Stimulated activated CD4-positive, alpha-beta T cell treated with anti-CD3 and anti-CD28 coated beads, Interleukin-4, amount 100 ng/mL, for 24 hours (primary cell): Measurements from ENCODE around the gene MCCD1.
A peak's percentile ranks its signal among the peaks of the same experiment; 100 is the strongest.

ENCODE experiments used
- DNase-seq: peaks from one replicate; pipeline ENCODE4 v3.0.0-alpha.2; 2020

MCCD1 gene

DNA sequence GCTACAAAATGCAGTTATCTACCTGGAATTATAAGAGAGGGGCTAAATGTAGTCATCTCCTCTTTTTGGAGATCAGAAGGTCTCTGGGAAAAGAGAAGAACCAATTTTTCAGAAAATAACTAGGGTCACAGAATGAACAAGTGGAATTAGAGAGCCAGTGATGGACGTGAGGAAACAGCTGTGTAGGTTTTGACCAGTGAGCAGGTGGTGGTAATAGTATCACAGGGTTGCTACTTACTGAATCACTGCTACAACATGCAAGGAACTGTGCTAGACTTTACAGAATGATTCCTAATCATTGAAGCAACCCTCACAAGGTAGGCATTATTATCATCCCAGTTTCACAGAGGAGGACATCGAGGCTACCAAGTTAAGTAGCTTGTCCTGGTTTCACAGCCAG is 15.9 kb downstream of the MCCD1 start:
- DNase-seq = no peak

DNA sequence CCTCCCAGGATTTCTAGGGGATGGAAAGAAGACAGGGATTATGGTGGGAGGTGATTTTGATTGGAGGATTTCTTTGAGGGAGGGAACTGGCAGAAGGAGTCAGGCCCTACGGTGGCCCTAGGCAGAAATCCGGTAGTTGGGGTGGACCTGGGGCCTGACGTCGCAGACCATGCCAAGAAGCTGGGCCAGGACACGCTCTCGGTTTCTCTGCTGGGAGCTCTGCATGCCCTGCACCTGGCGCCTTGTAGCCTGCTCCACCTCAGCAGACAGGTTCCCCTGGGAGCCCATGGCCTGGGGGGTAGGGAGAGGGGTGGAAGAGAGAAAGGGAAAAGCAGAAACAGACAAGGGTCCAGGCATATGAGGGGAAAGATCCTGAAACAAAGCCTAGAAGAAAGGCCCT is 16.5 kb downstream of the MCCD1 start:
- no peak for DNase-seq

DNA sequence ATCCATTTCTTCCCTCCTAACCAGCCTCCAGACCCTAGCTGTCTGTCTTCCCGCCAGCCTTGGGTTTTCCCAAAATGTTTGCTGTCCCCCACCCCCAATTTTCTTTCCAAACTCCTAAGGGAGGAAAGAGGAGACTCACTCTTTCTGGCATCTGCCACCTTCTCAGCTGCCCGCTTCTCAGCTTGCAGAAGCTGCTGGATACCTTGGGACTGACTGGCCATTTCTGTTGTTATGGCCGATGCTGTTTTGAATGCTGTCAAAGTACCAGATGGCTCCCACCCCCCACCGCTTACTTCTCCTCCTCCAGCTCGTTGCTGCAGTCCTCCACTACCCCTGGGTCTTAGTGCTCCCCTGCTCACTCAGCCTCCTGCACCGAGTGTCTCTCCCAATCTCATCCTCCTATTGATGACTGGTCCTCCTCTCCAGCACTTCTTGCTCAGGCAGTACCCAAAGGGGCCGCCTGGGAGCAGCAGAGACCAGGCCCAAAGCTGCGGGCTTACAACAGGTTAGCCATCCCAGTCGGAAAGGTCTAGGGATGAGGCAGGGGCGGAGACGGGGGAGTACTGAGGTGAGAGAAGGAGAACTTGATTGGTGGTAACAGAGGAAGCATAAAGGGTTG is 17.7 kb downstream of the MCCD1 start, which contains the start of gene ATP6V1G2:
Gene ATP6V1G2, minus strand, starts transcription at position 270 of the 619 bp plus-strand sequence. Its CDS starts 49 bp downstream, at position 221.
- DNase-seq = peak; percentile 91

DNA sequence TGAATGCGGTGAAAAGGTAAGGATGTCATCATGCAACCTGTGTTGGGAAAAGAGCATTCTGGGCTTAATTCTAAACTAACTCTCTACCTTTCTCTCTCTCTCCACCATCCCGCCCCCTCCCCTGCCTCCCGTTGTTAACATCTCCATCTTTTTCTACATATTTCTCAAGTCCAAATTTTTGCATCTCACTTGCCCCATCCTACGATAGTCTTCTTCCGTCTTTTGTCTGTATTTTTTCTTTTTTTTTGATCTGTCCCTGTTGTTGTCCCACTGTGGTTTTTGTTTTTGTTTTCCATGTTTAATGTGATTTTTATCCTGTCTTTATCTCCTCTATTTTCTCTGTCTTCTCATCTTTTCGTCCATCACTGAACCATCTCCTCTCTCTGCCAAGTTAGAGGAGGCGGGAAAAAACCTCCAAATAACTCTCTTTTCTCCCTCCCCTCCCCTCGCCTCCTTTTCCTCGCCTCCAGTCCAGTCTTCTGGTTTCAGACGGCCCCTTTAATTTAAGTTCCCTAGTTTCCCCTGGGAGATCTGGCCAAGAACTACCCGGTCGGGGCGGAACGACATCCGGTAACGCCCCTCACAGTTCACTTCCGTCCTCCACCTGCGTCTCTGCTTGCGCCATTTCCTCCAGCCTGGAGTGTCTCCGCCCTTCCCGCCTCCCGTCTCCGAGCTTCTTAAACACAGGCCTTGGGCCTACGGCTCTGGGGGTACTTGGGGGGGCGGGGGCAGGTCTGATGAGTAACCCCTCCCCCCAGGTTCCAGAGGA is 18.4 kb downstream of the MCCD1 start, which contains the start of gene NFKBIL1:
Gene NFKBIL1, plus strand, starts transcription at position 651 of the 769 bp plus-strand sequence. Its CDS starts 87 bp downstream, at position 738.
- peak; percentile 93 for DNase-seq

DNA sequence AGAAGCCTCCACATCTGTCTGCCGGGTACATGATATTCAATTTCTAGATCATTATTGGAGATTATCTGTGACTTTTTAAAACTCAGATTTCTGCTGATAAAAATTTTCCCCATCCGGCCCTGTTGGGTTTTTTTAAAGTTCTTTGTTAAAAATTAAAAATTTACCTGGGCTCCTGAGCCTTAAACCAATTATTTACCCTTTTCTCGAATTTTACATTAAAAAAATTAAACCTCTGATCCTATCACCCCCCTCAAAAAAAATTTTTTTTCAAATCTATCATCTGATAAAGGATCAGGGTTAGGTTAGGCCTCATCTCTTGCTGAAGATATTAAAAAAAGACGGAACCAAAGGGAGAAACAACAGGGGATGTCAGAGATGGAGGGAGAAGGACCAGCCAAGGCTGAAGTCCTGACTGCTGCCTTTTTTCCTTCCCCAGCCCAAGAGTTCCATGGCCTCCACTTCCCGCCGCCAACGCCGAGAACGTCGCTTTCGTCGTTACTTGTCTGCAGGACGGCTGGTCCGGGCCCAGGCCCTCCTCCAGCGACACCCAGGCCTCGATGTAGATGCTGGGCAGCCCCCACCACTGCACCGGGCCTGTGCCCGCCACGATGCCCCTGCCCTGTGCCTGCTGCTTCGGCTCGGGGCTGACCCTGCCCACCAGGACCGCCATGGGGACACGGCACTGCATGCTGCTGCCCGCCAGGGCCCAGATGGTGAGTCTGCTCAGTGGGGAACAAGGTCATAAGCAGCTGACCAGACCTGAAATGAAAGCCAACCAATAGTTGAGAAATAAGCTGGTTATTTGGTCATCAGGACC is 19.2 kb downstream of the MCCD1 start:
- no peak for DNase-seq

DNA sequence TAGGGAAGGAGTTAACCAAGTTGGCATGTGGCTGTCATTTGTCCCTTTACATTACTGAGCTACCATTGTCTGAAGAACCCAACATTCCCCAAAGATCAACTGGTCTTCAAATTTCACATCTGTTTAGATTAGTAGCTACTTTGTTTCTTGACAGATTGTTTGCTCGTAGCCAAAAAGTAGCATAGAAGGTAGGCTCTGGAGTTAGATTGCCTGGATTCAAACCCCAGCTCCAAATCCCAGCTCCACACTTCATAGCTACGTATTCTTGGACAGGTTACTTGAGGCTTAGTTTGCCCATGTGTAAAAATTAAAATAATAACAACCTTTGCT is 19.7 kb downstream of the MCCD1 start:
- no peak for DNase-seq

DNA sequence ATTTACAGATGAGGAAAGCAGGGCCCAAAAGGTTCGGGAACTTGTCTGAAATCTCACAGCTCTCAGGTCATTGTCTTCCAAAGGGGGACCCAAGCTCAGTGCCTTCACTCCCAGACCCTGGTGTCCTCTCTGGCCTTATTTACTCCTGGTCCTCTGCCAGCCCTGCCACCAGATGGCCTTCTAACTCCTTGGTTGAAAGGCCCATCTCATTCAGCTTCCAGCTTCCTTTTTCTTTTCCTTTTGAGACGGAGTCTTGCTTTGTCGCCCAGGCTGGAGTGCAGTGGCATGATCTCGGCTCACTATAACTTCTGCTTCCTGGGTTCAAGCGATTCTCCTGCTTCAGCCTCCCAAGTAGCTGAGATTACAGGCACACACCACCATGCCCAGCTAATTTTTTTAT is 22.6 kb downstream of the MCCD1 start:
- peak; percentile 77 for DNase-seq

DNA sequence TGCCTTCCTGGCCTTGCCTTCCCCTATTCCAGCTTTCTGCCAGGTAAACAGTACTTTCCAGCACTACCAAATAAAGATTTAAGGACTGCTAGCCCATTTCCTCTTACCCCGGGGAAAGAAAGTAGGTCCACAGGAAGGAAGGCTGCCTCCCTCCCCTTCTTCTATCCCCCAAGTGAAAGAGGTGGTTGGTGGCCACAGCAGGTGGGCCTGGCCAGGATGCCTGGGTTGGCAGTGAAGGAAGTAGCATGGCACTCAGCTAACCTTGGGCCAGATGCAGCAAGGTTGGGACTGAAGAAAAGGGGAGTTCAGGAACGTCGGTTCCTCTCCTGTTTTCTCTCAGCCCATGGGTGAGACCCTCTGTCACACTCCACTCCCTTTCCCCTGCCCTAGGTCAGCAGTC is 27.5 kb downstream of the MCCD1 start:
- no peak for DNase-seq

DNA sequence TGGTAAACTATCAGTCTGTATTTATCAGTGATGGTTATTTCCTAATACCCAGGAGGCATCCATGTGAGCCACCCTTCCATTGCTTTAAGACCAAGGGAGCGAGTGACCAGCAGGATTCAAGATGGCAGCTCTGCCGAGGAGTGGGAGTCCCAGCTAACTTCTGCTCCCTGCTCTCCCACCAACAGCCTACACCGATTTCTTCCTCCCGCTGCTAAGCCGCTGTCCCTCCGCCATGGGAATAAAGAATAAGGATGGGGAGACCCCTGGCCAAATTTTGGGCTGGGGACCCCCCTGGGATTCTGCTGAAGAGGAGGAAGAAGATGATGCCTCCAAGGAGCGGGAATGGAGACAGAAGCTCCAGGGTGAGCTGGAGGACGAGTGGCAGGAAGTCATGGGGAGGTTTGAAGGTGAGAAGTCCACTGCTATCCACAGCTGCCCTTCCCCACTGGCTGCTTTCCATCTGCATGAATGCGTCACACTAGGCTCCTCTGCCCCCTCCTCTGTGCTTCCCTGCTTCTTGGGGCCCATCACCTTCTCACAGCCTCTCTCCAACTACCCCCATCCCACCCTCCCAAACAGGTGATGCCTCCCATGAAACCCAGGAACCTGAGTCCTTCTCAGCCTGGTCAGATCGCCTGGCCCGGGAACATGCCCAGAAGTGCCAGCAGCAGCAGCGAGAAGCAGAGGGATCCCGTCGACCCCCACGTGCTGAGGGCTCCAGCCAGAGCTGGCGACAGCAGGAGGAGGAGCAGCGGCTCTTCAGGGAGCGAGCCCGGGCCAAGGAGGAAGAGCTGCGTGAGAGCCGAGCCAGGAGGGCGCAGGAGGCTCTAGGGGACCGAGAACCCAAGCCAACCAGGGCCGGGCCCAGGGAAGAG is 28.9 kb downstream of the MCCD1 start:
- no peak for DNase-seq

DNA sequence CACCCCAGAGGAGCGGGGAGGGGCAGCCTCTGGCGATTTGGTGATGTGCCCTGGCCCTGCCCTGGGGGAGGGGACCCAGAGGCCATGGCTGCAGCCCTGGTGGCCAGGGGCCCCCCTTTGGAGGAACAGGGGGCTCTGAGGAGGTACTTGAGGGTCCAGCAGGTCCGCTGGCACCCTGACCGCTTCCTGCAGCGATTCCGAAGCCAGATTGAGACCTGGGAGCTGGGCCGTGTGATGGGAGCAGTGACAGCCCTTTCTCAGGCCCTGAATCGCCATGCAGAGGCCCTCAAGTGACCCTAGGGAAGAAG is 29.5 kb downstream of the MCCD1 start:
- no peak for DNase-seq

DNA sequence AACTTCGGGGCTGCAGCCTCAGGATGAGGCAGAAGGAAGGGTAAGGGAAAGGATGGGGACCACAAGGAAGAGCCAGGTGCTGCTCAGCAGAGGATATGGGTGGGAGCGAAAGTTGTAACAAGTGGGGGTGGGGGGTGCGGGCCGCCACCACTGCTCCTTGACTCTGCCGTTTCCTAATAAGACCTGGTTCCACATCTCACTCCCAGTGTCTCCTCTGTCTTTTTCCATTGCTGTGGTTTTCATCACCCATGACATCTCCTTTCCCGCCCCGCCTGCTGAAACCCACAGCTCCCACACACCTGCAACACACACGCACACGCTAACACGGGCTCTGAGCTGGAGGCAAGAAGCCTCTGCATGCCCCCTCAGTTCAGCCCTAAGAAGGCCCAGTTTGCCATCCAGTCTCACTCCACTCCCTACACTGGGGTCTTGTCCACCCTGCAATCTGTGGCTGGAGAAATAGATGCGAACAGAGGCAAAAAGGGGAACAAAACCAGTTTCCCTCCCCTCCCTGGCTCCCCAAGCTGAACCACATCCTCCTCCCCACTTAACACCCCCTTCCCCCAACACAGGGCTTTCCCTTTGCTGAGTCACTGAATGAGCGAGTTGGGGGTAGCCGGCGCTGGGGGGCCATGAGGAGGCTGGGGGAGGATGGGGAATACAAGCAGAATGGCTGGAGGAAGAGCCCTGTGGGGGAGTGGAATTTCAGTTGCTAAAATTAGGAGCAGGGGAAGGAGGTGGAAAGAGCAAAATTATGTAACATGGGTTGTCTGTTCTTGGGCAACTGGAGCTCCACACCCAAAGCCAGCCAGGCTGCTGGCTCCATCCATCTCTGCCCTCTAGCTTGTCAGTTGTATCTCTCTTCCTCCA is 30.1 kb downstream of the MCCD1 start:
- peak; percentile 80 for DNase-seq

DNA sequence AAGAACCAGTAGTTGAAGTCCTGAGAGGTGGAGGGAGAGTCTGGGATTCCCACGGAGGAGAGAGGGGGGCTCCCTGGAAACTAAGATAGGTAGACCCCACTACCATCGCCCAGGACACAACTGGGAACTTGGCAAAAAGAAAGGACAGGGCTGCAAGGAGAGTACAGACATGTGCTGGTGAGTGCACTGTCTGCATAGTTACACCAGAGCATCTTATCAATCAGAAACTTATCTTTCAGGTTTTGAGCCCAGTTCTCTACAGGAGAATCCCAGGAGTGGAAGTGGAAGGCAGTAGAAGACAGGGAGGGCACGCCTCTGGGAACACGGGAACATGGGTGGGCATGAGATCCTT is 30.8 kb downstream of the MCCD1 start:
- DNase-seq = no peak

DNA sequence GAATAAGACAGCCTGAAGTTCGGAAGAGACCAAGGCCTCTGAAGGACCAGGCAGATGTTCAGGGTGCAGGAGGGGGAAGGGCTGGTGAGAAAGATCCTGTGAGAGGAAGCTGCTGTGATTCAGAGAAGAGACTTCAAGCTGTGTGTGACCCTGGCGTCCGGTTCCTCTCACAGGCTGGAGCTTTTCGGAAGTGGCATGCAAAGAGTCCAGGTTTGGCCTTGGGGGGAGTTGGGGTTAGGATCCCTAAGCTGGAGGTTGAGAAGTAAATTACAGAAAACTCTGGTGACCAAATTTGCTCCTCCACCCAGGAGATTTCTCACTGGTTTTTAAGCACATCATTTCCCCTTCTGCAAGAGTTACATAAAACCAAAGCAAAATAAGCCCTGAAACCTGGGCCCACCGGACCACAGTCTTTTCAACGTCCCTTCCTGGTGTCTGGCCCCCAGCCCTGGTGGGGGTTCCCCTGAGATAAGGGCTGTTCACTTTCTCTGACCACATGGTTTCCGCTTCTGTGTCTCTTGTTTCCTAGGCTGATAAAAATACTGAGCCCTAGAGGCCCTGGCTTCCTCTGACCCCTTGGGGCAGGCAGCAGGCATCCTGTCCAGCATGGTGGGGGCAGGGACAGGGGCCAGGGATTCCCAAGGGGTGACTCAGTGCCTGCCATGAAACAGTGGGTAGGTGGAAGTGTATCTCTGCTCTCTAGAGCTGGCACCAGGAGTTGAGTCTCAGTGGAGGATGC is 31.4 kb downstream of the MCCD1 start:
- peak; percentile 56 for DNase-seq

DNA sequence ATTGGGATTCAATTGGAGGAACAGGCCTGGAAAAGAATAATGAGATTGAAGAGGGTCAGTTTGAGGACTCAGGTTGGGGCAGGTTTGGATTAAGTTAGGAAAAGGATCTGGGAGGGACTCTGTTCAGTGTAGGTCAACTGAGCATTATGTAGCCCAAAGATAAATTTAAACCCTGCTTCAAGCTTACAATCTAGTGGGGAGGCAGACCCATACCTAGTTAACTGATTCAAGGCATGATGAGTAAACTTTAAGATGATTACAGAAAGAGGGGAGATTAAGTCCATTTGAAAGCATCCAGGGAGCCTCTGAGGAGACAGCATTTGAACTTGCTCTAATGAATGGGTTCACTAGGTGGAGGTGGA is 31.9 kb downstream of the MCCD1 start:
- DNase-seq = no peak

DNA sequence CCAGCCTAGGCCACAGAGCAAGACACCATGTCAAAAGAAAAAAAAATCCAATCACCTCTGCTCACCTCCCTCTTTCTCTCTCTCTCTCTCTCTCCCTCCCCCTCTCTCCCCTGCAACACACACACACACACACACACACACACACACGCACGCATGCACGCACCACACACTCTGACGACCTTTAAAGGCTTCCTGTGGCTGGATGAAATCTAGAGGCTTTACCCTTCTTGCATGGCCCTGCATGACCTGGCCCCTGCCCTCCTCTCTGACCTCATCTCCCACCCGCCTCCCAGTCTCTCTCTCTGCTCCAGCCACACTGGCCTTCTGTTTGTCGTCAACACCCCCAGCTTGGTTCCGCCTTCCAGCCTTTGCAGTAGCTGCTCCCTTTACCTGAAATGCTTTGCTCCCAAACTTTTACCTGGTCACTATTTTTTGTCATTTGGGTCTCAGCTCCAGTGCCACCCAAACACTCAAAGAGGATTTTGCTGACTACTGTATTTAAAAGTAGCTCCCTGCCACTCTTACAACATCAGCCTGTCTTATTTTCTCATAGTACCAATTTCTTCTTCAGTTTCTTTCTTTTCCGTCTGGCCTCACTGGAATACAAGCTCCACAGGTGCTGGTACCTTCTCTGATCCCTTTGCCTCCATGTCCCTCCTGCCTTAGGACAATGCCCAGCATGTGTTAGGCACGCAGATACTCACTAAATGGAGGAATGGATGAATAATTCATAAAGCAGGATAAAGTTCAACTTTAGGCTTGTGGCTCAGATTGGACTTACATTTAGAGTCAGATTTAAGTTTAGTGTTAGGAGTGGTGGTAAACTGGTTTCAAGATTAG is 39.0 kb downstream of the MCCD1 start:
- no peak for DNase-seq

DNA sequence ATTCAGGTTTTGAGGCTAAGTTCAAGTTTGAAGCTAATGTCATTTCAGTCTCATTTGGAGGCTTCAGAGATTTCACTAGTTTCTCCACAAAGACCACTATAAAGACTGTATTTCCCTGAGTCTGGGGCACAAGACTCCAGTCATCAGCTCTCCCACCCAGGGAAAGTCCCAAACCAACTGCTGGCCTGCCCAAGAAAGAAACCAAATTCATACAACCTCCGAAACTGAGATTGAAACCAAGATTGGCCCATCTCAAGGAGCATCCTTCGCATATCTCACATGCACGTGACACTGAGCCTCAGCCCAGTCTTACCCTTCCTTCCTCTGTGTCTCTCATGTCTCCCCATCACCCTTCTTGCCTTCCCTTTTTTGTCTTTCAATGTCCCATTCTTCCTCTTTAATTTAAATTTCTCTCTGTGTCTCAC is 39.8 kb downstream of the MCCD1 start:
- peak; percentile 83 for DNase-seq

DNA sequence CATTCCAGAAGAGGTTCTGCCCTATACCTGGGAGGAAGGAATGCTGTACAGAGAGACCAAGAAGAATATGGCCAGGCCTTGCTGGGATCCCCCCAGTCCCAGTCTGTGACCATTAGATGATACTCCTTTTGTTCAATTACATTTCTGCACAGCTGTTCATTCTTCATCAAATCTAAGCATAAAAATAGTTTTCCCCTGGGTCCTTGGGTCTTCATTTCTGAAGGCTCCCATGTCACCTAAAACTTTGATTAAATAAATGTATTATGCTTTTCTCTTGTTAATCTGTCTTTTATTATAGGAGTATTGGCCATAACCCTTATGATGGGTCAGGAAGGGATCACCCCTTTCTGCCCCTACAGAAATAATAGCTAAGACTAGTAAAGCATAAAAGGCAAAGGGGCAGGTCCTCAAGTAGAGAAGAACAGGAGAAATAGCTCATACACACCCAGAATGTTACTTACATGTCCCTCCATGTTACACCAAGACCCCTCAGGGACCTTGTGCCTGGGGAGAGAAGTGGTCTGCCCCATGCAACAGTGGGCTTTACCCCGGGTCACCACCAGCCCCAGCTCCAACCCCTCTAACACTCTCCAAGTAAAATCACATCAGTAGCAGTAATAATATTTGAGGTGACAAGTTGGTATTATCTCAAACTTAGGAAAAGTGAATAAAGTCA is 41.2 kb downstream of the MCCD1 start:
- no peak for DNase-seq

DNA sequence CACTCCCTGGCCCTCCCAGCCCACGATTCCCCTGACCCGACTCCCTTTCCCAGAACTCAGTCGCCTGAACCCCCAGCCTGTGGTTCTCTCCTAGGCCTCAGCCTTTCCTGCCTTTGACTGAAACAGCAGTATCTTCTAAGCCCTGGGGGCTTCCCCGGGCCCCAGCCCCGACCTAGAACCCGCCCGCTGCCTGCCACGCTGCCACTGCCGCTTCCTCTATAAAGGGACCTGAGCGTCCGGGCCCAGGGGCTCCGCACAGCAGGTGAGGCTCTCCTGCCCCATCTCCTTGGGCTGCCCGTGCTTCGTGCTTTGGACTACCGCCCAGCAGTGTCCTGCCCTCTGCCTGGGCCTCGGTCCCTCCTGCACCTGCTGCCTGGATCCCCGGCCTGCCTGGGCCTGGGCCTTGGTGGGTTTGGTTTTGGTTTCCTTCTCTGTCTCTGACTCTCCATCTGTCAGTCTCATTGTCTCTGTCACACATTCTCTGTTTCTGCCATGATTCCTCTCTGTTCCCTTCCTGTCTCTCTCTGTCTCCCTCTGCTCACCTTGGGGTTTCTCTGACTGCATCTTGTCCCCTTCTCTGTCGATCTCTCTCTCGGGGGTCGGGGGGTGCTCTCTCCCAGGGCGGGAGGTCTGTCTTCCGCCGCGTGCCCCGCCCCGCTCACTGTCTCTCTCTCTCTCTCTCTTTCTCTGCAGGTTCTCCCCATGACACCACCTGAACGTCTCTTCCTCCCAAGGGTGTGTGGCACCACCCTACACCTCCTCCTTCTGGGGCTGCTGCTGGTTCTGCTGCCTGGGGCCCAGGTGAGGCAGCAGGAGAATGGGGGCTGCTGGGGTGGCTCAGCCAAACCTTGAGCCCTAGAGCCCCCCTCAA is 43.5 kb downstream of the MCCD1 start, which contains the start of gene LTA:
Gene LTA, plus strand, starts transcription at position 249 of the 871 bp plus-strand sequence. Its CDS starts 454 bp downstream, at position 703.
- DNase-seq = peak; percentile 81
